ENCODE data around the gene CARS1. TPM values are rescaled to one million over a fixed set of nuclear protein-coding genes. Genes with fewer than 3 reads are reported as not detected.
A peak's percentile ranks its signal among the peaks of the same experiment; 100 is the strongest.

CARS1 gene
- total RNA-seq (10 to 100 TPM; 27.3 to 62.3 TPM), polyA plus RNA-seq (10 to 100 TPM; 30.4 to 45.0 TPM)
- long read RNA-seq, donor 1, partial matches to known transcripts: 5 of 8 reads
- long read RNA-seq, donor 1, other reads (novel, unspliced or antisense): 0 of 8 reads
- long read RNA-seq, donor 2, partial matches to known transcripts: 0 of 1 reads
- long read RNA-seq, donor 2, other reads (novel, unspliced or antisense): 0 of 1 reads
- long read RNA-seq, donor 3: 0 reads
- long read RNA-seq, donor 4: 0 reads
- long read RNA-seq, donor 5, partial matches to known transcripts: 6 of 10 reads
- long read RNA-seq, donor 5, other reads (novel, unspliced or antisense): 0 of 10 reads

DNA sequence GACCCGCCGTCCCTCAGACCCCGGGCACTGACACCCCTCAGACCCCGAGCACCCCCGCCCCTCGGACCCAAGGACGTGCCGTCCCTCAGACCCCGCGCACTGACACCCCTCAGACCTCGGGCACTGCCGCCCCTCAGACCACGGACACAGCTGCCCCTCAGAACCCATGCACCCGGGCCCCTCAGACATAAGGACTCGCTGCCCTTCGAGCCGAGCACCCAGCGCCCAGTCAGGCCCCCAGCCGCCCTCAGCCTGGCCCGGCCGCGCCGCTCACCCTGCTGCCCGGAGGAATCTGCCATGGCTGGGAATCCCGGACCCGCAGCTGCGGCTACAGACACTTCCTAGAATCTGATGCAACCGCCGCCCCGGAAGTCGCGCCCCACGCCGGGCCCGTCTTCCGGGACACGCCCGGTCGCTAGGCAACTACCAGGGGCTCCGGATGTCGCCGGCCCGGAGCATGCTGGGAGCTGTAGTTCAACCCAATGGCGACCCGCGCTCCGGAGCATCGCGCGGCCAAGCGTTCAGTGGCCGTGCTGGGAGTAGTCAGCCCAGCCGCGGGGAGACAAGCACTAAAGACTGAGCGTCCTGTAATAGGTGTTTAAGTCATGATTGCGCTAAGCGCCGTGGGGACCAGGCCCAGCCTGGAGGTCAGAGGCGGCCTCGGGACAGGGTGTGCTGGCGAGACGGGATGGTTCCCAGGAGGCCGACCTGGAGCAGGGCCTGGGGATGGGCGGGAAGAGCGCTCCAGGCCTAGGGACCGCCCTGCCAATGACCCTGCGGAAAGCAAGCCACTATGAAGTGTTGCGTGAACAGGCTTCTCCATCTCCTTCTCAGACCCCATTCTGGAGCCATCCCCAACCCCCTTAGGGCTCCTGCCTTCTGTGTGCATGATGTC, at the start of gene CARS1:
Gene CARS1 (minus strand): TSS at position 355 of the 895 bp plus-strand sequence. CDS start 56 bp downstream, at position 299.
- WGBS, 2 donors: 3 to 5% methylated on average over 65 to 68 of the region's 68 CpGs
- Histone ChIP-seq H3K9ac (ENCODE audit: insufficient read depth in 1 of 2, low read length in 2 of 2) (peak within 1 kb of the TSS; percentile 61 to 67), H3K4me3 (peak within 1 kb of the TSS; percentile 95), H3K27me3 (ENCODE audit: control insufficient read depth in 3 of 3, insufficient read depth in 3 of 3, low read length in 2 of 3) (no peaks in the 10 kb centered on the region), H3K27ac (ENCODE audit: low read depth in 1 of 2, low read length in 1 of 2) (peak within 1 kb of the TSS; percentile 84 to 89), H3K4me1 (ENCODE audit: control insufficient read depth in 5 of 5, insufficient read depth in 5 of 5, low read length in 5 of 5) (peaks cover 0 to 13% (median 5%) of the 10 kb centered on the region in 5 donors), H3K36me3 (ENCODE audit: control insufficient read depth in 4 of 4, insufficient read depth in 4 of 4, low read length in 4 of 4) (peaks cover 0 to 5% (median 2%) of the 10 kb centered on the region in 4 donors), H3K9me3 (ENCODE audit: control insufficient read depth in 4 of 4, insufficient read depth in 3 of 4, low read length in 3 of 4) (no peaks in the 10 kb centered on the region)
- TF ChIP-seq, protein P1, sequence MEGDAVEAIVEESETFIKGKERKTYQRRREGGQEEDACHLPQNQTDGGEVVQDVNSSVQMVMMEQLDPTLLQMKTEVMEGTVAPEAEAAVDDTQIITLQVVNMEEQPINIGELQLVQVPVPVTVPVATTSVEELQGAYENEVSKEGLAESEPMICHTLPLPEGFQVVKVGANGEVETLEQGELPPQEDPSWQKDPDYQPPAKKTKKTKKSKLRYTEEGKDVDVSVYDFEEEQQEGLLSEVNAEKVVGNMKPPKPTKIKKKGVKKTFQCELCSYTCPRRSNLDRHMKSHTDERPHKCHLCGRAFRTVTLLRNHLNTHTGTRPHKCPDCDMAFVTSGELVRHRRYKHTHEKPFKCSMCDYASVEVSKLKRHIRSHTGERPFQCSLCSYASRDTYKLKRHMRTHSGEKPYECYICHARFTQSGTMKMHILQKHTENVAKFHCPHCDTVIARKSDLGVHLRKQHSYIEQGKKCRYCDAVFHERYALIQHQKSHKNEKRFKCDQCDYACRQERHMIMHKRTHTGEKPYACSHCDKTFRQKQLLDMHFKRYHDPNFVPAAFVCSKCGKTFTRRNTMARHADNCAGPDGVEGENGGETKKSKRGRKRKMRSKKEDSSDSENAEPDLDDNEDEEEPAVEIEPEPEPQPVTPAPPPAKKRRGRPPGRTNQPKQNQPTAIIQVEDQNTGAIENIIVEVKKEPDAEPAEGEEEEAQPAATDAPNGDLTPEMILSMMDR (IDR thresholded peaks at IDR 0.05; ENCODE audit: control extremely low read depth, extremely low read depth): no peak
- peak; percentile 98 for ATAC-seq (ENCODE audit: insufficient read depth, low FRiP score)
- DNase-seq: peak; percentile 96 to 97 (median 96)

DNA sequence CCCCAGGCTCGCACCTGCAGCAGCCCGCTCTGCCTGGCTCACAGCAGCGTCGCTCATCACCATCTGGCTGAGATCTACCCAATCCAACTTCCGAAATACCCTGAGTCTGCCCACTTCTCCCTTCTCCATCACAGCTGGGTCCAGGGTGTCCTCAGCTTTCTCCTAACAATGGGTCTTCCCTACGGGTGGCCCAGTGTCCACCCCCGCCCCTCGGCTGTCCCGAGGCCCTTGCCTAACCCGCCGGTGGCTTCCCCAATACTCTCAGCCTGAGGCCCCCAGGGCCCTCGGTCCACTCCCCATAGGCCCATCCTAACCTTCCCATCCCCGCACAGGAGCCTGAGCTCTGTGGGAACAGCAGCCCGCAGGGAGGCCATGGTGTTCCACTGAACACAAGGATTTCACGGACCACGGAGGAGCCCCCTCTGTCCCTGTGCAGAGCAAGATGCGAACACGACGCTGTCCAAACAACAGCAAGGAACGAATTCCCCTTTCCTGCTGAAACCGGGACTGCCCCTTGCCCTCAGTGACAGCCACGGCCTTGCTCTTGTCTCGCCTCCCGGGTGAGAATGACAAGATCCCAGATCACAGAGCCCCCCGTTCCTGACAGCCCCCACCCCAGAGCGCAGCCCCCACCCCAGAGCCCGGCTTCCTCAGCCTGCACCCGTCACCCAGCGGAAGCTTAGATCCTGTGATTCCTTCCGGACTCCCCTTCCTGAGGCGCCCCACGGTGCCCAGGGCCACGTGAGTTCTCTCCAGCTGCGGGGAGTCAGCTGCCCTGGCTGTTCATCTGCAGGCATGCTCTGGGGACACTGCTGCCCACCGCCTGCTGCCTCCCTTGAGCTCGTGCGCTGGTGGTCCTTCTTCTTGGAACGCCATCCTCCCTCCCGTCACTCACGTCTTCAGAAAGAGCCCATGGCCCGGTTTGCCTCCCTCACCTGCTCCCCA, 48.8 kb upstream of the CARS1 start:
- WGBS, 2 donors: 89 to 91% methylated on average over 41 of the region's 41 CpGs
- no peak for DNase-seq
- TF ChIP-seq, protein P1 (IDR thresholded peaks at IDR 0.05; ENCODE audit: control extremely low read depth, extremely low read depth): no peak
- Histone ChIP-seq H3K9me3 (ENCODE audit: control insufficient read depth in 4 of 4, insufficient read depth in 3 of 4, low read length in 3 of 4) (no peaks in the 10 kb centered on the region), H3K27ac (ENCODE audit: low read depth in 1 of 2, low read length in 1 of 2) (no peak overlapping the region), H3K36me3 (ENCODE audit: control insufficient read depth in 4 of 4, insufficient read depth in 4 of 4, low read length in 4 of 4) (peaks cover 0 to 35% (median 2%) of the 10 kb centered on the region in 4 donors), H3K4me1 (ENCODE audit: control insufficient read depth in 5 of 5, insufficient read depth in 5 of 5, low read length in 5 of 5) (peaks cover 0 to 2% (median 0%) of the 10 kb centered on the region in 5 donors), H3K4me3 (no peak overlapping the region), H3K27me3 (ENCODE audit: control insufficient read depth in 3 of 3, insufficient read depth in 3 of 3, low read length in 2 of 3) (no peaks in the 10 kb centered on the region), H3K9ac (ENCODE audit: insufficient read depth in 1 of 2, low read length in 2 of 2) (no peak overlapping the region)
- no peak for ATAC-seq (ENCODE audit: insufficient read depth, low FRiP score)

DNA sequence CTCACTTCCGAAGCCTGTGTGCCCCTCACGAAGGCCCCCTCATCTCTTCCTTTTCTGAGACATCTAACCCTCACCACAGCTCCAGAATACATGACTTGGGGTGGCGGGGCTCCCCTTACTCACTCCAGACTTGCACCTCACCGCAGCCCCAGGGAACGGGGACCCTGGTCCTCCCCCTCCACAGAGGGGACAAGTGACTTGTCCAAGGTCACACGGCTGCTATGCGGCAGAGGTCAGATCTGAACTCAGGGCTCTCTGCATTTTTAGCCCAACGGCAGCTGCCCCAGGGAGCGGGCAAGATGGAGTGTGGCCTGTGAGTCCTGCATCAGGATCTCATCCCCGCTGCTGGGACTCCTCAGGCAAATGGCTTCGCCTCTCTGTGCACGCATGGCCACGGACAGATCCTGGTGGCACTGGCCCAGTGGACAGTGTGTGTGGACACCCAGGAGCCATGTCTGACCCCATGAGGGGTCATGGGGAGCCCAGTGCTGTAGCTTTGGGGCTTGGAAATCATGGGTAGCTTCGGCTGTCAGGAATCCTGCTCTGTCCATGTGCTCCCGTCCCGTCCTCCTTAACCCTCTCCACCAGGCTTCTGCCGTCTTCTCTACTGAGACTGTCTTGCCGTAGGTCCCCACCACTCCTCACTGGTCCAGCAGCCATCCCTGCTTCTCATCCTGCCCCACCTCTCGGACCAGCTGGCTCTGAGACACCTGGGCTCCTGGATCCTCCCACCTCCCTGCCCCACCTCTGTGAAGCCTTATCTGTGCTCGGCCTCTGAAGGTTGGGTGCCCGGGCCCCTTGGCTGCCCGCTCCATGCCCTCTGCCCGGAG, 48.0 kb upstream of the CARS1 start:
- no peaks in the 10 kb centered on the region for H3K27me3 ChIP-seq (ENCODE audit: control insufficient read depth in 3 of 3, insufficient read depth in 3 of 3, low read length in 2 of 3)
- peaks cover 0 to 36% (median 2%) of the 10 kb centered on the region in 4 donors for H3K36me3 ChIP-seq (ENCODE audit: control insufficient read depth in 4 of 4, insufficient read depth in 4 of 4, low read length in 4 of 4)
- TF ChIP-seq, protein P1 (IDR thresholded peaks at IDR 0.05; ENCODE audit: control extremely low read depth, extremely low read depth): no peak
- no peak overlapping the region for H3K27ac ChIP-seq (ENCODE audit: low read depth in 1 of 2, low read length in 1 of 2)
- no peak for DNase-seq
- no peak for ATAC-seq (ENCODE audit: insufficient read depth, low FRiP score)
- WGBS, 2 donors: 96 to 98% methylated on average over 22 to 23 of the region's 23 CpGs
- H3K4me1 ChIP-seq (ENCODE audit: control insufficient read depth in 5 of 5, insufficient read depth in 5 of 5, low read length in 5 of 5): peaks cover 0 to 2% (median 0%) of the 10 kb centered on the region in 5 donors
- no peaks in the 10 kb centered on the region for H3K9me3 ChIP-seq (ENCODE audit: control insufficient read depth in 4 of 4, insufficient read depth in 3 of 4, low read length in 3 of 4)
- H3K4me3 ChIP-seq: no peak overlapping the region
- no peak overlapping the region for H3K9ac ChIP-seq (ENCODE audit: insufficient read depth in 1 of 2, low read length in 2 of 2)

Data from lung (tissue), 16 donors.